ENCODE measurements around the gene CYTH3. TPM values are rescaled to one million over a fixed set of nuclear protein-coding genes. Genes with fewer than 3 reads are reported as not detected.

Gene CYTH3
- total RNA-seq, 1 donor from 2014 or later: 25.5 TPM

GRCh38 chr7:6242561-6242960, 29.9 kb downstream of the CYTH3 start:
- peaks cover 44% of the 10 kb centered on the region for H3K4me1 ChIP-seq
- no peaks in the 10 kb centered on the region for H3K36me3 ChIP-seq
- H3K9me3 ChIP-seq (replicated peaks): no peaks in the 10 kb centered on the region
- no peak overlapping the region for H3K4me3 ChIP-seq
- H3K27ac ChIP-seq (replicated peaks): no peak overlapping the region
- DNase-seq: no peak
- intact Hi-C loops (cut with micrococcal nuclease): no loop called here
- TF ChIP-seq CTCF (IDR thresholded peaks at IDR 0.05; ENCODE audit: borderline replicate concordance): no peak
- H3K27me3 ChIP-seq (ENCODE audit: low read depth): no peaks in the 10 kb centered on the region

GRCh38 chr7:6241607-6241973, 30.8 kb downstream of the CYTH3 start:
- no peaks in the 10 kb centered on the region for H3K27me3 ChIP-seq (ENCODE audit: low read depth)
- peaks cover 44% of the 10 kb centered on the region for H3K4me1 ChIP-seq
- DNase-seq: no peak
- no peak overlapping the region for H3K27ac ChIP-seq (replicated peaks)
- TF ChIP-seq CTCF (IDR thresholded peaks at IDR 0.05; ENCODE audit: borderline replicate concordance): no peak
- H3K4me3 ChIP-seq: no peak overlapping the region
- intact Hi-C loops (cut with micrococcal nuclease): no loop called here
- no peaks in the 10 kb centered on the region for H3K9me3 ChIP-seq (replicated peaks)
- H3K36me3 ChIP-seq: no peaks in the 10 kb centered on the region

- no peak for TF ChIP-seq CTCF (IDR thresholded peaks at IDR 0.05; ENCODE audit: borderline replicate concordance)
- no peak overlapping the region for H3K4me3 ChIP-seq
- no peak overlapping the region for H3K27ac ChIP-seq (replicated peaks)
- H3K4me1 ChIP-seq: peaks cover 59% of the 10 kb centered on the region
- no peaks in the 10 kb centered on the region for H3K36me3 ChIP-seq
- intact Hi-C loops (cut with micrococcal nuclease): no loop called here
- H3K9me3 ChIP-seq (replicated peaks): no peaks in the 10 kb centered on the region
- no peak for DNase-seq
- no peaks in the 10 kb centered on the region for H3K27me3 ChIP-seq (ENCODE audit: low read depth)
Measured at GRCh38 chr7:6238309-6238925, 34.0 kb downstream of the CYTH3 start.

DNA sequence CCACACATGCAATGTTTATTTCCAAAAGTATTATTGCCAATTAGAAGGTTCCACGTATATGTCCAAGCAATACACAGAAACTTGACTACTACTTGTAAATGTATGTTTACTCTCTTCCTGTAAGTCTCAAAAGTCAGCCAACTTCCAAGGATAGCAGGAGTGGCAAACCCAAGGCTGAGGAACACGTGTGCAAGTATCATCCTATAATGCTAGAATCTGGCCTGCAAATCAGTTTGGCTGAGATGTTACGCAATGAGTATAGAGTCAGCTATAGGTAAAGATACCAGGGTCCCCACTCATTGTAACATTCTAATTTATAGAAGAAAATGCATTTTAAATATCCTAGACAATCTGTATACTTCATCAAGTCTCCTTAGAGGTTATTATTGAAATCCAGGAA, 34.7 kb downstream of the CYTH3 start:
- no peak for DNase-seq
- Histone ChIP-seq H3K27ac (replicated peaks) (peak overlapping the region; percentile 81), H3K9me3 (replicated peaks) (no peaks in the 10 kb centered on the region), H3K27me3 (ENCODE audit: low read depth) (no peaks in the 10 kb centered on the region), H3K4me1 (peaks cover 66% of the 10 kb centered on the region), H3K36me3 (no peaks in the 10 kb centered on the region), H3K4me3 (no peak overlapping the region)
- intact Hi-C loops (cut with micrococcal nuclease): no loop called here
- no peak for TF ChIP-seq CTCF (IDR thresholded peaks at IDR 0.05; ENCODE audit: borderline replicate concordance)

DNA sequence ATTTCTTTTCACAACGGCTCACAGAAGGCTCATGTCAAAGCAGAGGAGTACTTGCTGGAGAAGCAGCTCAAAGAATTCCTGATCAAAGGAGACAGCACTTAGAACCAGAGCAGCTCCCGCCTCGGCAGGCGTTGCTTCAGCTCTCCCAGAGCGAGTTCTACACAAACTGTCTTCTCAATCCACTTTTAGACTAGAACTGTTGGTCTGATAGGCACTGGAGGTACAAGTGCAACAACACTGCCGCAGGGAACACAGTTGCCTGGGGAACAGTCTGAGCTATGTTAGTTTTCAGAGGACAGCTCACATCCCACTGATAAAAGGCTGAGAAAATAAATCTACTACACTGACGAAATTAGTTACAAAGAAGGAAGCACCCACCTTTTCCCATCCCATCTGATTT, 35.4 kb downstream of the CYTH3 start:
- no peak for DNase-seq
- intact Hi-C loops (cut with micrococcal nuclease): no loop called here
- Histone ChIP-seq H3K27ac (replicated peaks) (peak overlapping the region; percentile 81), H3K4me3 (no peak overlapping the region), H3K4me1 (peaks cover 73% of the 10 kb centered on the region), H3K27me3 (ENCODE audit: low read depth) (no peaks in the 10 kb centered on the region), H3K9me3 (replicated peaks) (no peaks in the 10 kb centered on the region), H3K36me3 (no peaks in the 10 kb centered on the region)
- no peak for TF ChIP-seq CTCF (IDR thresholded peaks at IDR 0.05; ENCODE audit: borderline replicate concordance)

All from left ventricle myocardium inferior (tissue), 1 donor.